HFF-Myc (cell line): ENCODE measurements around the gene NFILZ.
A peak's percentile ranks its signal among the peaks of the same experiment; 100 is the strongest.

ENCODE experiments used
- DNase-seq: peaks from one replicate; pipeline ENCODE4 v3.0.0-alpha.2; 2011; ENCODE audit warnings: low read depth; ENCODE audit errors: extremely low read depth
- H3K4me3 ChIP-seq: replicated peaks from 2 replicates; pipeline ENCODE4 v1.5.1; 2011; ENCODE audit warnings: low read depth, mild to moderate bottlenecking, control low read depth, low read length
- TF ChIP-seq, protein P1 (sequence below): IDR thresholded peaks from 2 replicates; pipeline ENCODE4 v1.5.1; 2012; ENCODE audit warnings: mild to moderate bottlenecking, low read depth, low read length, control low read depth; ENCODE audit errors: missing control alignments

Gene NFILZ

DNA sequence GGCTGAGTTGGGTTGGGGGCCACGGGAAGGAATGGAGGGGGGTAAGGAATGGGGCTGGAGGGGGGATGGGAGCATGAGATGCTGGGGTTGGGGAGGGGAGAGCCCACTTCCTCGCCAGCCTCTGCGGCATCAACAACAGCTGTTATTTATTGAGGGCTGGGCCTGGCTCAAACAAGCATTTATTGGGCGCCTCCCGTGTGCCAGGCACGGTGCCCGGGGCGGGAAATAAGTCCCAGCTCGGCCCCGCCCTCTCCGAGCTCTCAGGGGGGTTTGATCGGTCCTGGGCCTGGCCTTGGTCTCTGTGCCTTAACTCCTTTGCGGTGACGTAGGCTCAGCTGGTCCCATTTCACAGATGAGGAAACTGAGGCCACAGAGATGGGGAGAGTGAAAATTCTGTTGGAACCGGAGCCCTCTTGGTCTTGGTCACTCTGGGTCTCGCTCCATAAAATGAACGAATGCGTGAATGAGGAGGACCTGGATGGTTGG, 19.0 kb upstream of the NFILZ start:
- H3K4me3 ChIP-seq = no peak overlapping the region
- DNase-seq = no peak
- TF ChIP-seq, protein P1, sequence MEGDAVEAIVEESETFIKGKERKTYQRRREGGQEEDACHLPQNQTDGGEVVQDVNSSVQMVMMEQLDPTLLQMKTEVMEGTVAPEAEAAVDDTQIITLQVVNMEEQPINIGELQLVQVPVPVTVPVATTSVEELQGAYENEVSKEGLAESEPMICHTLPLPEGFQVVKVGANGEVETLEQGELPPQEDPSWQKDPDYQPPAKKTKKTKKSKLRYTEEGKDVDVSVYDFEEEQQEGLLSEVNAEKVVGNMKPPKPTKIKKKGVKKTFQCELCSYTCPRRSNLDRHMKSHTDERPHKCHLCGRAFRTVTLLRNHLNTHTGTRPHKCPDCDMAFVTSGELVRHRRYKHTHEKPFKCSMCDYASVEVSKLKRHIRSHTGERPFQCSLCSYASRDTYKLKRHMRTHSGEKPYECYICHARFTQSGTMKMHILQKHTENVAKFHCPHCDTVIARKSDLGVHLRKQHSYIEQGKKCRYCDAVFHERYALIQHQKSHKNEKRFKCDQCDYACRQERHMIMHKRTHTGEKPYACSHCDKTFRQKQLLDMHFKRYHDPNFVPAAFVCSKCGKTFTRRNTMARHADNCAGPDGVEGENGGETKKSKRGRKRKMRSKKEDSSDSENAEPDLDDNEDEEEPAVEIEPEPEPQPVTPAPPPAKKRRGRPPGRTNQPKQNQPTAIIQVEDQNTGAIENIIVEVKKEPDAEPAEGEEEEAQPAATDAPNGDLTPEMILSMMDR = no peak

DNA sequence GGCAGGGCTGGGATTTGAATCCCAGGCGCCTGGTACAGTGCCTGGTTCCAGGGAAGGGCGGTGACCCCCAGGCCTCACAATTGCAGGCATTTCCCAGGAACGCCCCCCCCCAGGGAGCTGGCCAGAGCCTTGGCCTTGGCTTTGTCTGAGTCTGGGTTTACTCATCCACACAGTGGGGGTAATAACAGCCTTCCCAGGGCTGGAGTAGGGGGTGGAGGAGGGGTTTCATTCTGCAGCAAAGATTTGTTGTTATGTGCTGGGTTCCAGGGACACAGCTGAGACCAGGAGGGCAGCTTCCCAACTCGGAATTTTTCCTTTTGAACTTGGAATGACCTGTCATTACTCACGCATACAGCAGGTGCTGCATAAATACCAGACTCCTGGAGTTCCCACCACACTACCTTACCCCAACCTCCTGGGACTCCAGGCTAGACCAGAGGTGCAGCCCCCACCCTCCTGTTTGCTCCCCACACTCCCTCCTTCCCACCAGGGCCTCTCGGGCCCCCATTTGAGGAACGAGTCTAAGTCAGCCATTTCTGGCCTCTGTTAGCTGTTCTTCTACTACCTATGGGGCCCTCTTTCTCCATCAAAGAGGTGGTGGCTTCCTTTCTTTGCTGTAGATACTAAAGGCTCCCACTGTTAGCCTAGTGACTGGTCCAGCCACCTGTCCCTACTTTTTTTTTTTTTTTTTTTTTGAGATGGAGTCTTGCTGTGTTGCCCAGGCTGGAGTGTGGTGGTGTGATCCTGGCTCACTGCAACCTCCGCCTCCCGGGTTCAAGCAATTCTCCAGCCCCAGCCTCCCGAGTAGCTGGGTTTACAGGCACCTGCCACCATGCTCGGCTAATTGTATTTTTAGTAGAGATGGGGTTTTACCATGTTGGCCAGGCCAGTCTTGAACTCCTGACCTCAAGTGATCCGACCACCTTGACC, 18.3 kb upstream of the NFILZ start:
- TF ChIP-seq, protein P1 = no peak
- H3K4me3 ChIP-seq = no peak overlapping the region
- no peak for DNase-seq

DNA sequence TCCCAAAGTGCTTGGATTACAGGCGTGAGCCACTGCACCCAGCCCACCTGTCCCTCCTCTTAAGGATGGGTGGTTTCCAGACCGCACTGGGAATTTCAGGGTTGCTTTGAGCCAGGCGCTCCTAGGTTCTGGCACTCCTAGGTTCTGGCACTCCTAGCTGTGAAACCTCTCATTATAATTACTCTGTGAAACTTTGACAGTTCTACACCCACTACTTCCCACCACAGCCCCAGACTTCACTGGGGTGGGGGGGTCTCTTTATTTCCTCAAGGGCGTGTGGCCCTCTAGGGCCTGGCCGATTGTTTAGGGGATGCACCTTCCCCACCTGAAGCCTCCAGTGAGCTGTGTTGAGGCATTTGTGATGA, 17.6 kb upstream of the NFILZ start:
- DNase-seq = no peak
- no peak overlapping the region for H3K4me3 ChIP-seq
- TF ChIP-seq, protein P1 = no peak

DNA sequence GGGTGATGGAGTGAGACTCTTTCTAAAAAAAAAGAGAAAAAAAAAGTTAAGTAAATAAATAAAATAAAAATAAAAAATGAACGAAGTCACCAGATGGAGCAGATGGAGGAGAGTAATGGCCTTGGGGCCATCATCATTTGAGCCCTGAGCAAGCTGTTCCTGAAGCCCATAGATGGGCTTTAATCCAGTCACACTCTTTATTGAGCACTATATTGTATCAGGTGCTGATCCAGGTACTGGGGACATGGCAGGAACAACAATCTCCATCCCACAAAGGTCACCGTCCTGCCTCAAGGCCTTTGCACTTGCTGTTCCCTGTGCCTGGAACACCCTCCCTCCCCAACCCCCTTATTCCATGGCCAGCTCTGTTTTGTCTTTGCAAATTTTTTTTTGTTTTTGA, 16.0 kb upstream of the NFILZ start:
- DNase-seq = no peak
- no peak overlapping the region for H3K4me3 ChIP-seq
- TF ChIP-seq, protein P1 = no peak

DNA sequence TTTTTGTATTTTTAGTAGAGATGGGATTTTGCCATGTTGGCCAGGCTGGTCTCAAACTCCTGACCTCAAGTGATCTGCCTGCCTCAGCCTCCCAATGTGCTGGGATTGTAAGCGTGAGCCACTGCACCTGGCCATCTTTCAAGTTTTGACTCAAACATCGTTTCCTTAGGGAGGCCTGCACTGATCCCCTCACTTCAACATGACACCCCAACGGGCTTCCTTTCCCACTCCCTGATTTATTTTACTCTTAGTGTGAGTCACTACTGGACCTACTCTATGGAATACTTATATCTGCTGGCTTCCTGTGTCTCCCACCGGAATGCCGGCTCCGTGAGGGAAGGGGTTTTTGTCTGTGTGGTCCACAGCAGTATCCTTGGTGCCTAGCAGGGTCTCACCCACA, 15.4 kb upstream of the NFILZ start:
- DNase-seq = no peak
- H3K4me3 ChIP-seq = no peak overlapping the region
- TF ChIP-seq, protein P1 = no peak

DNA sequence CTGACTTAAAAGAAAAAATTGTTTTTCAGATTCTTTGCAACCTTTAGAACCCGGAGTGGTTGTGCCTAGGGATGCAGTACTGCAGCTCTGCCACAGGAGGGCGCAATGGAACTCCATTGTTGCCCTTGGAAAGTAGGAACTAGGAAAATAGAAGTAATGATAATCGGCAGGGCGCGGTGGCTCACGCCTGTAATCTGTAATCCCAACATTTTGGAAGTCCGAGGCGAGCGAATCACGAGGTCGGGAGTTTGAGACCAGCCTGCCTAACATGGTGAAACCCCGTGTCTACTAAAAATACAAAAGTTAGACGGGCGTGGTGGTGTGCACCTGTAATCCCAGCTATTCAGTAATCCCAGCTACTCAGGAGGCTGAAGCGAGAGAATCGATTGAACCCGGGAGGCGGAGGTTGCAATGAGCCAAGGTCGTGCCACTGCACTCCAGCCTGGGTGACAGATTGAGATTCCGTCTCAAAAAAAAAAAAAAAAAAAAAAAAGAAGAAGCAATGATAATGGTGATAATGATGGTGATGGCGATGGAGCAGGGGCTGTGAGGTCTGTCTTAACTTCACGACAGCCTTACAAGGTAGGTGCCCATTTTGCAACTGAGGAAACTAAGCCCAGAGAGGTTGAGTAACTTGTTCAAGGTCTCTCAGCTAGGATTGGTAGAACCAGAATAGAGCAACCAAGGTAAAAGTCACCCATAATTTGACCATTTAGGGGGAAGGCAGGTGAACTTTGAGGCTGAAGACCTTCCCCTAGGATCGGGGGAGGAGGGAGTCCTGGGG, 14.4 kb upstream of the NFILZ start:
- DNase-seq = no peak
- H3K4me3 ChIP-seq = no peak overlapping the region
- TF ChIP-seq, protein P1 = peak; percentile 97
